AG10803 (cell line): ENCODE measurements around the gene ADGRE1.

Experiments
- DNase-seq: peaks from one replicate; pipeline ENCODE4 v3.0.0; 2010; ENCODE audit warnings: low read depth
- H3K4me3 ChIP-seq: 2 replicates; pipeline ENCODE4 v1.5.1; 2011; ENCODE audit warnings: mild to moderate bottlenecking, low read length, control low read depth
- CTCF ChIP-seq: conservative IDR thresholded peaks from 2 replicates; pipeline ENCODE4 v1.5.1; 2011; ENCODE audit warnings: mild to moderate bottlenecking, low read length, control low read depth, inconsistent platforms

The ADGRE1 gene

GRCh38 chr19:6988257-6988656, 100.9 kb downstream of the ADGRE1 start:
- DNase-seq, result no peak
- H3K4me3 ChIP-seq, result no peak overlapping the region
- no peak for TF ChIP-seq CTCF
